Gastrocnemius medialis (tissue), 4 donors: ENCODE data around the gene KRTAP5-3. TPM values are rescaled to one million over a fixed set of nuclear protein-coding genes. Genes with fewer than 3 reads are reported as not detected.

ENCODE experiments used
- ATAC-seq, 2 donors: fragments of 150-250 bp; one replicate each; pipeline ENCODE4 v1.9.1; 2016
- DNase-seq, 2 donors: peaks; one replicate each; pipeline ENCODE4 v3.0.0-alpha.2; 2019
- H3K27ac ChIP-seq, 4 donors: fragments of 200-600 bp; sonication (generic); 1 replicate in 1 of 4; 2 replicates in 3 of 4; pipeline ENCODE4 v1.5.1; 2016 to 2018; ENCODE audit warnings: mild to moderate bottlenecking in 2 of 4, moderate library complexity in 1 of 4
- H3K27me3 ChIP-seq, 3 donors: fragments of 200-600 bp; sonication (generic) in 2 of 3; 1 replicate in 1 of 3; 2 replicates in 2 of 3; pipeline versions ENCODE4 v1.5.1 to v1.6.0; 2016 to 2019; ENCODE audit warnings: mild to moderate bottlenecking in 1 of 3, moderate library complexity in 1 of 3
- H3K36me3 ChIP-seq, 2 donors: fragments of 200-600 bp; sonication (generic) in 1 of 2; one replicate each; pipeline ENCODE4 v1.5.1; 2017 to 2018
- H3K4me1 ChIP-seq, 2 donors: fragments of 200-600 bp; sonication (generic) in 1 of 2; one replicate each; pipeline ENCODE4 v1.5.1; 2016 to 2017; ENCODE audit warnings: mild to moderate bottlenecking in 2 of 2
- H3K4me3 ChIP-seq, 4 donors: fragments of 200-600 bp; sonication (generic) in 3 of 4; 1 replicate in 1 of 4; 2 replicates in 3 of 4; pipeline ENCODE4 v1.5.1; 2016 to 2019; ENCODE audit warnings: mild to moderate bottlenecking in 2 of 4
- H3K9me3 ChIP-seq, 3 donors: fragments of 200-600 bp; sonication (generic) in 2 of 3; 1 replicate in 1 of 3; 2 replicates in 2 of 3; pipeline ENCODE4 v1.5.1; 2016 to 2019
- CTCF ChIP-seq, 5 experiments: fragments of 450-650 bp in 3 of 5; fragments of 200-600 bp in 2 of 5; sonication (generic) in 2 of 5; IDR thresholded peaks in 4 of 5; conservative IDR thresholded peaks in 1 of 5; 1 replicate in 4 of 5; 2 replicates in 1 of 5; pipeline ENCODE4 v1.5.1; 2016 to 2019; ENCODE audit warnings: antibody characterized with exemption in 5 of 5, mild to moderate bottlenecking in 3 of 5, moderate library complexity in 3 of 5
- POLR2A ChIP-seq, 2 donors: fragments of 450-650 bp; IDR thresholded peaks; one replicate each; pipeline ENCODE4 v1.6.1; 2017; ENCODE audit warnings: antibody characterized with exemption in 2 of 2, mild to moderate bottlenecking in 2 of 2, moderate library complexity in 2 of 2
- in situ Hi-C, 4 donors: fragments of 200-750 bp; cut with MboI; loops; one replicate each; pipeline versions ENCODE4 v1.15.0 to v1.8.0; 2017; ENCODE audit warnings: low sequenced_read_pairs in 4 of 4
- intact Hi-C: fragments of 100-400 bp; cut with DNase I; formaldehyde crosslinking; loops from one replicate; pipeline ENCODE4 v1.15.1; 2023; ENCODE audit warnings: low total_unique reads
- total RNA-seq, 4 donors: library from RNA; depleted of rRNA; stranded (reverse); fragments of >200 nt; gene quantifications; one replicate each; pipeline versions ENCODE4 v1.1.0 to v1.2.3, GENCODE V29; 2016

The KRTAP5-3 gene
- total RNA-seq, 4 donors from 2014 or later, result not detected

- TF ChIP-seq POLR2A (IDR thresholded peaks at IDR 0.05), result no peak
- TF ChIP-seq CTCF (IDR thresholded peaks at IDR 0.05 in 4 of 5, conservative IDR thresholded peaks at IDR 0.05 in 1 of 5), result no peak
- intact Hi-C loops, result no loop called here
- Histone ChIP-seq H3K36me3 (no peaks in the 10 kb centered on the region), H3K4me1 (no peaks in the 10 kb centered on the region), H3K27me3 (peaks cover 0 to 12% (median 8%) of the 10 kb centered on the region in 3 donors), H3K27ac (peak overlapping the region in 1 of 4 donors; percentile 26), H3K9me3 (no peaks in the 10 kb centered on the region), H3K4me3 (no peak overlapping the region)
- no peak for ATAC-seq
- in situ Hi-C loops, result no loop called here
- DNase-seq, result no peak
These were observed 31.4 kb upstream of the KRTAP5-3 start for GRCh38 chr11:1639666-1640065.

GRCh38 chr11:1639102-1639620, 30.9 kb upstream of the KRTAP5-3 start:
- no peaks in the 10 kb centered on the region for H3K9me3 ChIP-seq
- H3K4me3 ChIP-seq, result peak overlapping the region in 1 of 4 donors; percentile 6
- TF ChIP-seq POLR2A (IDR thresholded peaks at IDR 0.05) (no peak), CTCF (IDR thresholded peaks at IDR 0.05 in 4 of 5, conservative IDR thresholded peaks at IDR 0.05 in 1 of 5) (no peak)
- DNase-seq (no peak), ATAC-seq (peak; percentile 46 to 72)
- peaks cover 0 to 12% (median 8%) of the 10 kb centered on the region in 3 donors for H3K27me3 ChIP-seq
- intact Hi-C loops, result no loop called here
- no peaks in the 10 kb centered on the region for H3K4me1 ChIP-seq
- in situ Hi-C loops, result no loop called here
- H3K36me3 ChIP-seq, result no peaks in the 10 kb centered on the region
- peak overlapping the region in 2 of 4 donors; percentile 26 to 47 for H3K27ac ChIP-seq

DNA sequence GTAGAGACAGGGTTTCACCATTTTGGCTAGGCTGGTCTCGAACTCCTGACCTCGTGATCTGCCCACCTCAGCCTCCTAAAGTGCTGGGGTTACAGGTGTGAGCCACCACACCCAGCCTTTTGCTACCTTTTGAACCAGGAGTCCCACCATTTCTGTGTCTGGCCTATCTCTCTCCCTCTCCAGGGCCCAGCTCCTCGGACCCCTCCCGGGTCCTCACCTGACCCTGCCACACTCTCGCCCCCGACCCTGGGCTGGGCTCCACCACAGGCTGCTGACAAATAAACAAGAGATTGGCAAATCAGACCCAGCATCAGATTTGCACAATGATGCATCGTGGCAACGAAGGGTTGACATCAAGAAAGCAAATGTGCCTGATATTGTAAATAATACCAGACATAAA, 30.1 kb upstream of the KRTAP5-3 start:
- no peak for TF ChIP-seq POLR2A (IDR thresholded peaks at IDR 0.05)
- TF ChIP-seq CTCF (IDR thresholded peaks at IDR 0.05 in 4 of 5, conservative IDR thresholded peaks at IDR 0.05 in 1 of 5), result no peak
- H3K27ac ChIP-seq, result peak overlapping the region in 1 of 4 donors; percentile 33
- intact Hi-C loops, result no loop called here
- in situ Hi-C loops, result no loop called here
- no peaks in the 10 kb centered on the region for H3K9me3 ChIP-seq
- H3K36me3 ChIP-seq, result no peaks in the 10 kb centered on the region
- peaks cover 0 to 12% (median 8%) of the 10 kb centered on the region in 3 donors for H3K27me3 ChIP-seq
- no peaks in the 10 kb centered on the region for H3K4me1 ChIP-seq
- DNase-seq (no peak), ATAC-seq (no peak)
- no peak overlapping the region for H3K4me3 ChIP-seq

DNA sequence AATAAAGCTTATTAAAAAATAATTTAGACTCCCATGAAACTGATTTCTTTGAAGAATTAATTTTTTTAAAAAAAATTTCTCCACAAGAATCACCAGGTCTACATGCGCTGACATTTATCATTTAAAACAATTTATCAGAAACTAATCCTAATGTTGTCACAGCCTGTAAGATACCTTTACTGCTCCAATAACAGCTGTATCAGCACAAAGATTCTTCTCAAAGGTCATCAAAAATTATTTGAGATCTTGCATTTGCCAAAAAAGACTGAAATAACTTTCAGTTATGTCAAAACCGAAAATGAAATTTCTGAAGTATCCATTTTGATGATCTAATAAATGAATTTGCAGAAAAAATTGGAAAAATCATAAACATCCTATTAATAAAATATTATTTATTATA, 29.4 kb upstream of the KRTAP5-3 start:
- DNase-seq, result no peak
- in situ Hi-C loops, result no loop called here
- Histone ChIP-seq H3K27me3 (peaks cover under 1 to 12% (median 8%) of the 10 kb centered on the region in 3 donors), H3K4me3 (no peak overlapping the region), H3K27ac (no peak overlapping the region), H3K9me3 (no peaks in the 10 kb centered on the region), H3K4me1 (no peaks in the 10 kb centered on the region), H3K36me3 (no peaks in the 10 kb centered on the region)
- TF ChIP-seq POLR2A (IDR thresholded peaks at IDR 0.05) (no peak), CTCF (IDR thresholded peaks at IDR 0.05 in 4 of 5, conservative IDR thresholded peaks at IDR 0.05 in 1 of 5) (no peak)
- no peak for ATAC-seq
- intact Hi-C loops, result no loop called here
